Activated CD4-positive, alpha-beta T cell treated with anti-CD3 and anti-CD28 coated beads, Interleukin-2, Interleukin-6, amounts not matched to agents 100 ng/mL and 50 ng/mL, durations not matched to agents 16 hours and 8 hours (primary cell): ENCODE data around the gene CSTPP1.
A peak's percentile ranks its signal among the peaks of the same experiment; 100 is the strongest.
"Not testable (repeated sequence)": the region's sequence is repeated elsewhere in the genome, so short reads cannot be mapped to it uniquely, and the experiment has no call there.

Experiments
- DNase-seq: peaks from one replicate; pipeline ENCODE4 v3.0.0-alpha.2; 2020

Gene CSTPP1

DNA sequence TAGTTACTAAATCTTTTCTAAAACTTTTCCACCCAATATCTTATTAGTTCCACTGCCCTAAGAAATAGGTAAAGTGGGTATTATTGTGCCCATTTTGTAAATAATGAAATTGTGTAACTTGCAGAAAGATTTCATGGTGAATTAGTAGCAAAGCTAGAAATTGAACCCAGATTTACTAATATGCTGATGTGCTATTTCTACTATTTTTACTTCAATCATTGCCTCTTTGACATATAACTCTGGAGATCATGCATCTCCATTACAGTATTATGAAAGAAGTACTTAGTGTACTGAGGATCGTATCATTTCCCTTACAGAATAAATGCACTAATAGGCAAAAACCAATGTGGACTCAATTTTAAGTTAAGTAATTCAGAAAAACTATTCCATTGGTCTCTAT lies 119.0 kb downstream of the CSTPP1 start:
- no peak for DNase-seq

DNA sequence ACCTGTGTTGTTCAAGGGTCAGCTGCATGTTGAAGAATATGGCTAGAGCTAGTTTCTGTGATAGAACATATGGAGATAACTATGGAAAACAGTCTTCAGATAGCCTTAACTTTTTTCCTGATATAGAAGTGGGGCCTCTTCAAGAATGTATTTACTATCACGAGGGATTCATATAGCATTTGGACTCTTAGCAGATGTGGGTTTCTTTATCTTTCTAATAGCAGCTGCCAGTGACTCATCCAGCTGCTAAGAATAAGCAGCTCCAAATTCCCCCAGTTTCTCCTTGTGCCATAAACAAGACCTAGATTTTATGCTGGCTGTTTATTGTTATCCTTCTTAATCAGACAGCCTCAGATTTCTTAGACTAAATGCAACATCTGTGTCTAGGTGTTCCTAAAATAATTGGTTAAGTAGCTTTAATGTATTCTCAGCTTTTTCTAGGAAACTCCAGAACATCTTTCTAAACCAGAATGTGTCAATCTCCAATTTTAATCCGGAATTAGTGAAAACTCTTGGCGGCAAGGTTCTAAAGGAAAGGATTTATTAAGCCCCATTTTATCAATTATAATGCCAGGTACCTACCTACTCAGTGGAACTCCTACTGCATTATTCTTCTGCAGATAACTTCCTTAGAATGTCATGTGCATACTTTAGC lies 119.8 kb downstream of the CSTPP1 start:
- DNase-seq, result no peak

- no peak for DNase-seq
Measured at GRCh38 chr11:47057365-47057764, 120.8 kb downstream of the CSTPP1 start.

- peak; percentile 58 for DNase-seq
Measured at GRCh38 chr11:47060807-47061206, 124.2 kb downstream of the CSTPP1 start.

DNA sequence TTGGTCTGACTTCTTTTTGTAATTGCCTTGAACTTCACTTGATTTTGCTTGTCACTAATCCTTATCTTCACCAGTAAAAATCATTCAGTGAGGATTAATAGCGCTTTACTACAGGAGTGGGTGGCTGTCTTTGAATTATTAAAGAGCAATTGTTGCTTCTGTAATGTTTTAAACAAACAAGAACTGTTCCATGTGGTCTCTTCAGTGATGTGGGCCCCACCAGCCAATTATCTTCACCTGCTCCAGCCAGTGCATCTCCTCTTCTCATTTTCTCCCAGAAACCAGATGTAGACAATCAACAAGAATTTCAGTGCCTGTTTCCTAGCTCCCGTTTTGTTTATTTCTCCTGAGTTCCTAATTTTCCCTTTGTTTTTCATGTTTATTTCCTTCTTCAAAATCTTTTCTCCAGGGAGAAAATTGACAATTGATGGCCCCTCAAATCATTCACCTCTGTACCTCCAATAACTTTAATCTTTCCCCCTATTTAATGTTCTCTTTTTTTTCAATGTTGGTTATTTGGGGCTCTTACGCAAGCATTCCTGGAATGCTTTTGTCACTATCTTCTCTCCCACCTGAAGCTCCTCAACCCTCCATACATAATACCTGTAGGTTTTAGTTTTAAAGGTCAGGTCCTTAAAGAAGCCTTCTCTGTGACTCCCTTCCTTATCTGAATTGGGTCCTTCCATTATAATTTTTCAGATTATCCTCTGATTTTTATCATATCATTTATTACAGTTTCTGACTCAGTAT lies 125.0 kb downstream of the CSTPP1 start:
- DNase-seq, result no peak

GRCh38 chr11:47062736-47063135 lies 126.2 kb downstream of the CSTPP1 start:
- DNase-seq, result no peak

DNA sequence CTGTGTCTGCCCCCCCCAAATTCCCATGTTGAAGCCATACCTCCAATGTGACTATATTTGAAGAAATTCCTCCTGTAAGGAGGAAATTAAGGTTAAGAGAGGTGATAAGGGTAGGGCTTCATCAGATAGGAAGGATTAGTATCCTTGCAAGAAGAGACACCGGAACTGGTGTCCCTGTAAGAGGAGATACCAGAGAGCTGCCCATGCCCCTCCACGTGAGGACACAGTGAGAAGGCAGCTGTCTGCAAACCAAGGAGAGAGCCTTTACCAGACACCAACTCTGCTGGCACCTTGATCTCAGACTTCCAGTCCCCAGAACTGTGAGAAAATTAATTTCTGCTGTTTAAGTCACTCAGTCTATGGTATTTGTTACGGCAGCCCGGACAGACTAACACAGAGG lies 130.8 kb downstream of the CSTPP1 start:
- DNase-seq, result no peak

DNA sequence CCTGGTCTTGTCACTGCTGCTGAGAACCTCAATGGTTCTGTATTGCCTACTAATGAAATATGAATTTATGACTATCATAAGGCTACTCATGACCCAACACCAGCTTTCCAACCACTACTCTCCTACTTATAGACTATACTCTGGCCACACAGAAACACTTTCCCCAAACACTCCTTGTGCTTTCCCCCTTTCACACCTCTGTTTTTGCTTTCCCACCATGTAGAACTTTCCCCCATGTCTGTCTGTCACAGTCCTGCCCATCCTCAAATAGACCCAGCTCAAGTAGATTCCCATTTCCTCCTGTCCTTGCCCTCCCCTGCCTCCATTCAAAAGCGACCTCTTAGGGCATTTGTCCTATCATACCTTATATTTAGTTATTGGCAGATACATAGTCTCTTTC lies 134.2 kb downstream of the CSTPP1 start:
- no peak for DNase-seq

DNA sequence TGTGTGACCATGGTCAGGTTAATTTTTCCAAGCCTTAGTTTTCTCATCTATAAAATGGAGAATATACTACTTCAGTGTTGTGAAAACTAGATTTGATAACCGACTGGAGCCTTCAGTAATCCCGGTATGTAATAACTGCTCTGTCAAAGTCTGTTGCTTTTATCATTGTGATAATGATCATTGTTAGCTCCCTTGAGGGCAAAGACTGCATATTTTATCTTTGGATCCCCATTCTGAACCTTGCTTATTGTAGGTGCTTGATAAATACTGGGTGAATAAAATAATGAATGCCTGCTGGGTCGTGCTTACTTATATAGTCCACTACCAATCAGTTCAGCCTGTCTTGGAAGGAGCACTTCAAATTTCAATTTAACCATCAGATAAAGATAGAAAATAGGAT lies 134.8 kb downstream of the CSTPP1 start:
- no peak for DNase-seq

GRCh38 chr11:47071791-47072261 lies 135.3 kb downstream of the CSTPP1 start:
- DNase-seq, result no peak

- DNase-seq, result no peak
Measured at GRCh38 chr11:47078751-47079521, 142.4 kb downstream of the CSTPP1 start.

DNA sequence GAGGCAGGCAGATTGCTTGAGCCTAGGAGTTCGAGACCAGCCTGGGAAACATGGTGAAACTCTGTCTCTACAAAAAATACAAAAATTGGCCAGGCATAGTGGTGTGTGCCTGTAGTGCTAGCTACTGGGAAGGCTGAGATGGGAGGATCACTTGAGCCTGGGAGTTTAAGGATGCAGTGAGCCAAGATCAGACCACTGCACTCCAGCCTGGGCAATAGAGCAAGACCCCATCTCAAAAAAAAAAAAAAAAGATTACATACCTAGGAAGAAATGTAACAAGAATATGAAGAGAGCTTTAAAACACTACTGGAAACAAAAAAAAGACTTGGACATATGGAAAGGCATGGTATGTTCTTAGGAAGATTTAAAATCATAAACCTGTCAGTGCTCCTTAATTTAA lies 144.2 kb downstream of the CSTPP1 start:
- not testable (repeated sequence) for DNase-seq

DNA sequence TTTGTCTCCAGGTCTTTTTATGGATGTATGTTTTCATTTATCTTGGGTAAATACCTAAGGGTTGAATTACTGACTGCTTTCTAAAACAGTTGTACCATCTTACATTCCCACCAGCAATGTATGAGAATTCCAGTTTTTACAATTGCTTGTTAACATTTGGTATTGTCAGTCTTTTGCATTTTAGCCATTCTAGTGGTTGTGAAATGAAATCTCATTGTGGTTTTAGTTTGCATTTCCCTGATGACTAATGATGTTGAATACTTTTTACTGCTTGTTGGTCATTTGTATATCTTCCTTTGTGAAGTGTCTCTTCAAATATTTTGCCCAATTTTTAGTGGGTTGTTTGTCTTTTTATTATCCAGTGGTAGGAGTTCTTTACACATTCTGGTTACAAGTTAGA lies 147.4 kb downstream of the CSTPP1 start:
- DNase-seq, result peak; percentile 13

GRCh38 chr11:47087801-47088200 lies 151.2 kb downstream of the CSTPP1 start:
- no peak for DNase-seq

DNA sequence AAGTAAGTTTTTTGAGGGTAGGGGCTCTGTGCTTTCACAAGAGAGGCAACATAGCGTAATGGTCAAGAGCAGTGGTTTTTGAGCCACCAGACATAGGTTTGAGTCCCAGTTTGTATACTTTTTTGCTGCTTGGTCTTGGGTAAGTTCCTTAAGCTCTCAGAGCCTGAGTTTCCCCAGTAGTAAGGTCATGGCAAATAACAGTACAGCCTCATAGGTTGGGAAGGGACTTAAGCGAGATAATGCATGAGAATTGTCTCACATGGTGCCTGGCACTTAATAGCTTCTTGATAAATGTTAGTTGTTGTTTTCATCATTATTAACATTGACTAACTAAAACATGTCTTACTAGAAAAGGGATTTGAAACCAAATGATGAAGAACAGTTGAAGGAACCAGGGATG lies 157.0 kb downstream of the CSTPP1 start:
- DNase-seq, result no peak

DNA sequence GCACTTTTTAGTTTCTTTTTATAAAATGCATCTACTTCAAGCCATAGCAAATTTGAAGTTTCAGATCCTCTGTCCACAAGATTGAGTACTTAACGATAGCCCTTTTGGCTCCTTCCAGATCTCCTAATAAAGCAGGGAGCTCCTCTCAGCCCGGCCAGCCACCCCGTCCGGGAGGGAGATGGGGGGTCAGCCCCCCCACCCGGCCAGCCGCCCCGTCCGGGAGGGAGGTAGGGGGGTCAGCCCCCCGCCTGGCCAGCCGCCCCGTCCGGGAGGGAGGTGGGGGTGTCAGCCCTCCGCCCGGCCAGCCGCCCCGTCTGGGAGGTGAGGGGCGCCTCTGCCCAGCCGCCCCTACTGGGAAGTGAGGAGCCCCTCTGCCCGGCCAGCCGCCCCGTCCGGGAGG lies 160.3 kb downstream of the CSTPP1 start:
- not testable (repeated sequence) for DNase-seq

DNA sequence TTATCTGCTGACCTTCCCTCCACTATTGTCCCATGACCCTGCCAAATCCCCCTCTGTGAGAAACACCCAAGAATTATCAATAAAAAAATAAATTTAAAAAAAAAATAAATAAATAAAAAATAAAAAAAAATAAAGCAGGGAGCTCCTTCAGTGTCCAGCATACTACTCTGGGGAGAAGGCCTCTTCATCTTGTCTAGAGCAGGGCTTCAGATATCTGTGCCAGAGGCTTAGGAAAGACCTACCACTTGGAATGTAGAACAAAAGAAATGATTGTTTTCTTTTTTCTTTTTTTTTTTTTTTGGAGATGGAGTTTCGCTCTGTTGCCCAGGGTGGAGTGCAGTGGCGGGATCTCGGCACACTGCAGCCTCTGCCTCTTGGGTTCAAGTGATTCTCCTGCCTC lies 161.7 kb downstream of the CSTPP1 start:
- DNase-seq, result not testable (repeated sequence)

GRCh38 chr11:47099214-47099917 lies 162.8 kb downstream of the CSTPP1 start:
- no peak for DNase-seq

DNA sequence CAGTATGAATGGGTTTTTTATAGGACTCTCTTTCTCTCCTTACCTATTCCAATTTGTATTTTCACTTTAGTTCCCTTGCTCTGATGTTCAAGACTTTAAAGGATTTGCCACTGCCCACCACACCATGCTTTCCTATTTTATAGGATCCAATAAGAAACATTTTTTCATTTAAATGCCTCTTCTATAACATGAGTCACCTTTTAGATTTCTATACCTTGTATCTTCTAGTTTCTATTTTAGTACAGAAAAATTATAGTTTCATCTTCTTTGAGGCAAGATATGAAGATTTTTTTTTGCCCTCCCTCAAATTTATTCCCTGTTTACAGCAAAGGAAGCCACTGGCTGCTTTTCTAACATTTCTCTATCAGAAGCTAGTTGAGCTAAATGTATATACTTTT lies 163.4 kb downstream of the CSTPP1 start:
- no peak for DNase-seq

- DNase-seq, result no peak
Measured at GRCh38 chr11:47101406-47101805, 164.8 kb downstream of the CSTPP1 start.

- DNase-seq, result no peak
Measured at GRCh38 chr11:47104261-47104950, 167.8 kb downstream of the CSTPP1 start.

DNA sequence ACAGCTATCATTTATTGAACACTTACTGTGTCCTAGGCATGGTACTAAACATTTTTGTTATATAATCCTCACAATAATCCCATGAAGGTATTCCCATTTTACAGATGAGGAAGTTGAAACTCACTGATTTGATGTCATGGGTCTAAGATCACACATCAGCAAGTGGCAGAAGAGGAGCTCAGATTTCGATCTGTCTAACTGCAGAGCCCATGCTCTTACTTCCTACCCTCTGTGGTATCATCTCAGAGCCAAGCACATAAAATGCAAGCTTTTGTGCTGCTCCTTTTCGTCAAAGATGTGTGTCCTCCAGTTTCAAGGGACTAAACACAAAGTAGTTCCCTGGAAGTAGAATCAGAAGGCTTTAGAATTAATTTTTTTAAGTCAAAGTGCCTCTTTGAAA lies 169.0 kb downstream of the CSTPP1 start:
- no peak for DNase-seq

DNA sequence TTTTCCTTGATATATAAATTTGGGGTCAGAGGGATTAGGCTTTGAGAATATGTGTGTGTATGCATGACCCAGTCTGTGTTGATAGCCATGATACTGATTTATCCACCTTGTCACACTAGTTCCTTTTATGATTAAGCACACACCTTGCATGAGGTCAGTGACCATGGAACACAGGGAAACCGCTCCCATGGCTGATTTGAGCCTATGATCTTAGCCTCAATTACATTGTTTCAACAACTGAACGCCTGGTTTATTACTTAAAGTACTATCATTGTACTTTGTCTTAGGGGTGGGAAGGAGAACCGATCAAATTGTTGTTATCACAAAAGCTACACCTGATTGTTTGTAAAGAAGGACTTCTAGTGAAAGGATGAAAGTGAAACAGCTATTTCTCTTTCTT lies 169.4 kb downstream of the CSTPP1 start:
- no peak for DNase-seq
